ENCODE data around the gene SLC34A1.

The SLC34A1 gene

DNA sequence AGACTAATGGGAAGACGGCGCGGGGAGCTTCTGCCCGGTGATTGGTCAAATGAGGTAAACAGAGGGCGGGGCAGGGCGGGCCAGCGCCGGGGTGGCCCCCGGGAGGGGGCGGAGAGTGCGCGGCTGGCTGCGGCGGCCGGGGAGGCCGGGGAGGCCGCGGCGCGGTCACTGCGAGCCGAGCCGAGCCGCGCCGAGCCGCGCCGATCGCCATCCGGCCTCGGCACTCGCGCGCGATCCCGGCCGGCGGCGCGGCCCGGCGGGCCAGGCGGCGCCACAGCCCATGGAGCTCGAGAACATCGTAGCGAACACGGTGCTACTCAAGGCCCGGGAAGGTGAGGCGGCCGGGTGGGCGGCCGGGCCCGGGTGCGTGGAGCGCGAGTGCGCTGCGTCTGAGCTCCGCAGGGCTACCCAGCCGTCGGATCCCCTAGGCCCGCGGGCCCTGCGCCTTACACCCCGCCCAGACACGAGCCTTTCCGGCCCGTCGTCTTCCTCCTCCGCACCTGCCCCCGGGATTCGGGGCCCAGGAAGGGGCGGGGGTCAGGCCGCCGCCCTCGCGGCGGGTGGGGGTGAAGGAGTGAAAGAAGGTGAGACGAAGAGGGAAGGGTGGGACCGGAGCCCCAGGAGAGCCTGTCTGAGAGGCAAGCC, 42.5 kb downstream of the SLC34A1 start, which contains the start of gene GRK6:
Gene GRK6, plus strand, starts transcription at position 111 of the 645 bp plus-strand sequence. Its CDS starts 170 bp downstream, at position 281.
- H3K4me1 ChIP-seq (ENCODE audit: control extremely low read depth in 1 of 4, control insufficient read depth in 4 of 4, insufficient read depth in 4 of 4, low read length in 3 of 4): peaks cover 13 to 61% (median 57%) of the 10 kb centered on the region in 4 experiments
- ChIA-PET CTCF (interaction anchor here (1.0 to 23.4 kb wide), 6 partner anchors 11 to 74 kb away, joined by 3 to 387 read pairs (median 14); partner anchors contain the start of genes F12, LMAN2, PFN3 and PRR7), POLR2A (interaction anchor here (0.6 to 3.9 kb wide), 5 partner anchors 9 to 23 kb away, joined by 3 to 19 read pairs (median 3); no protein-coding TSS in a partner anchor)
- H3K27me3 ChIP-seq (replicated peaks in 2 of 5; ENCODE audit: control insufficient read depth in 4 of 5, insufficient read depth in 5 of 5, low read length in 4 of 5): no peaks in the 10 kb centered on the region
- peaks cover 0 to 21% (median 4%) of the 10 kb centered on the region in 4 experiments for H3K36me3 ChIP-seq (ENCODE audit: control insufficient read depth in 4 of 4, insufficient read depth in 4 of 4, low read length in 3 of 4)
- under 1% methylated on average over 62 of the region's 82 CpGs for WGBS (ENCODE audit: insufficient coverage)
- peak in 2 of 3 donors; percentile 58 to 70 for DNase-seq
- H3K27ac ChIP-seq (ENCODE audit: insufficient read depth in 1 of 2, low read depth in 1 of 2, low read length in 2 of 2, poor library complexity in 1 of 2, severe bottlenecking in 2 of 2): peak within 1 kb of the TSS; percentile 68 to 92
- H3K4me3 ChIP-seq (ENCODE audit: control insufficient read depth in 1 of 7, extremely low read depth in 1 of 7, insufficient read depth in 4 of 7, low read depth in 2 of 7, low read length in 6 of 7): peak within 1 kb of the TSS; percentile 61 to 89 (median 79)
- H3K9me3 ChIP-seq (ENCODE audit: control extremely low read depth in 1 of 5, control insufficient read depth in 4 of 5, insufficient read depth in 2 of 5, low read depth in 1 of 5, low read length in 4 of 5): no peaks in the 10 kb centered on the region

DNA sequence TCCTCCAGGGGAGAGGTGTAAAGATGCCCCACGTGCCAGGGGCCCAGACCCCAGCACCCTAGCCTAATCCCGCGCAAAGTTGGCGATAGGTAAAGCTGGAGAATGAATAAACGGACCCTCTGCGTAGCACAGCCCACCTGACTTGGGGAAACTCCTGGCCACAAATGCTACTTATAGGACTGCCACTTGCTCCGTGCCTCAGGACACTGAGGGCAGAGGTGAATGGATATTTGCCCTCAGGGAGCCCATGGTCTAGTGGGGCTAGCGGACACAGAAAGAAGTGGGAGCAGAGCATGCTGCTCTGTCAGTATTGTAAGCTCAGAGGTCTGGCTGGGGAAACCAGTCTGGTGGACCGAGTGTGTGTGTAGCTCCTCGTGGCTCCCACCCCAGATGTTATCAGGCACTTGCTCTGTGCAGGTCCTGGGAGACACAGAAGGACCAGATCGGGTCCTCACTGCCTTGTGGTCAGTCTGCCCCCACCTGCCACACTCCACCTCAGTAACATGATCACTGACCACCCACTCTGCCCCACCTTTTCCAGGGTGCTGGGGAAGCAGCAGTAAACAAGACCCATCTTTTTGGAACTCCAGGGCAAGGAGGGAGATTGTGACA, 43.1 kb downstream of the SLC34A1 start:
- peak overlapping the region; percentile 65 to 92 for H3K27ac ChIP-seq (ENCODE audit: insufficient read depth in 1 of 2, low read depth in 1 of 2, low read length in 2 of 2, poor library complexity in 1 of 2, severe bottlenecking in 2 of 2)
- under 1% methylated on average over 9 of the region's 11 CpGs for WGBS (ENCODE audit: insufficient coverage)
- ChIA-PET POLR2A (interaction anchor here (0.6 to 3.9 kb wide), 3 partner anchors 13 to 24 kb away, joined by 3 to 19 read pairs (median 3); no protein-coding TSS in a partner anchor), CTCF (interaction anchor here (1.0 to 23.4 kb wide), 6 partner anchors 10 to 75 kb away, joined by 3 to 387 read pairs (median 14); partner anchors contain the start of genes F12, LMAN2, PFN3 and PRR7)
- H3K9me3 ChIP-seq (ENCODE audit: control extremely low read depth in 1 of 5, control insufficient read depth in 4 of 5, insufficient read depth in 2 of 5, low read depth in 1 of 5, low read length in 4 of 5): no peaks in the 10 kb centered on the region
- peak overlapping the region; percentile 58 to 89 (median 79) for H3K4me3 ChIP-seq (ENCODE audit: control insufficient read depth in 1 of 7, extremely low read depth in 1 of 7, insufficient read depth in 4 of 7, low read depth in 2 of 7, low read length in 6 of 7)
- H3K36me3 ChIP-seq (ENCODE audit: control insufficient read depth in 4 of 4, insufficient read depth in 4 of 4, low read length in 3 of 4): peaks cover 0 to 27% (median 8%) of the 10 kb centered on the region in 4 experiments
- no peak for DNase-seq
- no peaks in the 10 kb centered on the region for H3K27me3 ChIP-seq (replicated peaks in 2 of 5; ENCODE audit: control insufficient read depth in 4 of 5, insufficient read depth in 5 of 5, low read length in 4 of 5)
- H3K4me1 ChIP-seq (ENCODE audit: control extremely low read depth in 1 of 4, control insufficient read depth in 4 of 4, insufficient read depth in 4 of 4, low read length in 3 of 4): peaks cover 14 to 67% (median 63%) of the 10 kb centered on the region in 4 experiments

GRCh38 chr5:177427919-177428573, 43.8 kb downstream of the SLC34A1 start:
- POLR2A ChIA-PET: interaction anchor here (3.9 kb wide), 1 partner anchor 24 kb away, joined by 19 read pairs; no protein-coding TSS in a partner anchor
- Histone ChIP-seq H3K27ac (ENCODE audit: insufficient read depth in 1 of 2, low read depth in 1 of 2, low read length in 2 of 2, poor library complexity in 1 of 2, severe bottlenecking in 2 of 2) (peak overlapping the region; percentile 65 to 92), H3K4me3 (ENCODE audit: control insufficient read depth in 1 of 7, extremely low read depth in 1 of 7, insufficient read depth in 4 of 7, low read depth in 2 of 7, low read length in 6 of 7) (peak overlapping the region in 6 of 7 experiments; percentile 61 to 89 (median 80)), H3K9me3 (ENCODE audit: control extremely low read depth in 1 of 5, control insufficient read depth in 4 of 5, insufficient read depth in 2 of 5, low read depth in 1 of 5, low read length in 4 of 5) (no peaks in the 10 kb centered on the region), H3K4me1 (ENCODE audit: control extremely low read depth in 1 of 4, control insufficient read depth in 4 of 4, insufficient read depth in 4 of 4, low read length in 3 of 4) (peaks cover 14 to 75% (median 70%) of the 10 kb centered on the region in 4 experiments), H3K36me3 (ENCODE audit: control insufficient read depth in 4 of 4, insufficient read depth in 4 of 4, low read length in 3 of 4) (peaks cover 0 to 35% (median 16%) of the 10 kb centered on the region in 4 experiments), H3K27me3 (replicated peaks in 2 of 5; ENCODE audit: control insufficient read depth in 4 of 5, insufficient read depth in 5 of 5, low read length in 4 of 5) (no peaks in the 10 kb centered on the region)
- WGBS (ENCODE audit: insufficient coverage): 25% methylated on average over 11 of the region's 11 CpGs
- CTCF ChIA-PET: interaction anchor here (1.0 to 23.4 kb wide), 7 partner anchors 9 to 108 kb away, joined by 3 to 387 read pairs (median 7); partner anchors contain the start of genes F12, LMAN2, PFN3 and PRR7
- DNase-seq: peak; percentile 42 to 72 (median 64)

DNA sequence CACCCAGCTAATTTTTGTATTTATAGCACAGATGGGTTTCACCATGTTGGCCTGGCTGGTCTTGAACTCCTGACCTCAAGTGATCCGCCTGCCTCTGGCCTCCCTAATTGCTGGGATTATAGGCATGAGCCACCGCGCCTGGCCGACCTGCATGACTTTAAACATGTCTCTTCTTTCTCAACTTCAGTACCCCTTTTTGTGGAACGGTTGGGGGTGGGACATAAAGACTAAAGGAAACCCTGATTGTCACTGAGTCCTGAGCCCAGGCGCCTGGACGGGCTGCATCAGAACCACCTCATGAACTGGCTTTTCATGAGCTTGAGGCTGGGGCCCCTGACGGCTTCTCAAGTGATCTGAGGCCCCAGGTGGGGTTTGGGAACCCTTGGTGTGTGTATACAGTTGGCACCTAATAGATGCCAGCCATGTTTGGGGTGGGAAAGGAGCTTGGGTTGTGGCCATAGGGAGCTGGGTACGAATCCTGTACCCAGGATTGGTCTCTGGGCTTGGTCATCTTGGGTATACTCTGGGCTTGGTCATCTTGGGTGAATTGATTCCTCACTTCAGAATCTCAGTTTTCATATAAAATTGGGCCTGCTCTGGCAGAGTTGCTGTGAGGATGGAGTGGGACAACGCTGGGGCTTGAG, 44.5 kb downstream of the SLC34A1 start:
- WGBS (ENCODE audit: insufficient coverage): 62% methylated on average over 5 of the region's 10 CpGs
- no peaks in the 10 kb centered on the region for H3K27me3 ChIP-seq (replicated peaks in 2 of 5; ENCODE audit: control insufficient read depth in 4 of 5, insufficient read depth in 5 of 5, low read length in 4 of 5)
- peaks cover 0 to 41% (median 22%) of the 10 kb centered on the region in 4 experiments for H3K36me3 ChIP-seq (ENCODE audit: control insufficient read depth in 4 of 4, insufficient read depth in 4 of 4, low read length in 3 of 4)
- CTCF ChIA-PET: interaction anchor here (1.1 to 23.4 kb wide), 6 partner anchors 9 to 110 kb away, joined by 3 to 387 read pairs (median 14); partner anchors contain the start of genes F12, PFN3 and PRR7
- H3K4me3 ChIP-seq (ENCODE audit: control insufficient read depth in 1 of 7, extremely low read depth in 1 of 7, insufficient read depth in 4 of 7, low read depth in 2 of 7, low read length in 6 of 7): peak overlapping the region in 5 of 7 experiments; percentile 28 to 89 (median 82)
- peaks cover 14 to 76% (median 70%) of the 10 kb centered on the region in 4 experiments for H3K4me1 ChIP-seq (ENCODE audit: control extremely low read depth in 1 of 4, control insufficient read depth in 4 of 4, insufficient read depth in 4 of 4, low read length in 3 of 4)
- peak overlapping the region; percentile 65 to 92 for H3K27ac ChIP-seq (ENCODE audit: insufficient read depth in 1 of 2, low read depth in 1 of 2, low read length in 2 of 2, poor library complexity in 1 of 2, severe bottlenecking in 2 of 2)
- no peak for DNase-seq
- POLR2A ChIA-PET: interaction anchor here (0.9 to 3.9 kb wide), 3 partner anchors 11 to 25 kb away, joined by 4 to 19 read pairs (median 8); no protein-coding TSS in a partner anchor
- no peaks in the 10 kb centered on the region for H3K9me3 ChIP-seq (ENCODE audit: control extremely low read depth in 1 of 5, control insufficient read depth in 4 of 5, insufficient read depth in 2 of 5, low read depth in 1 of 5, low read length in 4 of 5)

DNA sequence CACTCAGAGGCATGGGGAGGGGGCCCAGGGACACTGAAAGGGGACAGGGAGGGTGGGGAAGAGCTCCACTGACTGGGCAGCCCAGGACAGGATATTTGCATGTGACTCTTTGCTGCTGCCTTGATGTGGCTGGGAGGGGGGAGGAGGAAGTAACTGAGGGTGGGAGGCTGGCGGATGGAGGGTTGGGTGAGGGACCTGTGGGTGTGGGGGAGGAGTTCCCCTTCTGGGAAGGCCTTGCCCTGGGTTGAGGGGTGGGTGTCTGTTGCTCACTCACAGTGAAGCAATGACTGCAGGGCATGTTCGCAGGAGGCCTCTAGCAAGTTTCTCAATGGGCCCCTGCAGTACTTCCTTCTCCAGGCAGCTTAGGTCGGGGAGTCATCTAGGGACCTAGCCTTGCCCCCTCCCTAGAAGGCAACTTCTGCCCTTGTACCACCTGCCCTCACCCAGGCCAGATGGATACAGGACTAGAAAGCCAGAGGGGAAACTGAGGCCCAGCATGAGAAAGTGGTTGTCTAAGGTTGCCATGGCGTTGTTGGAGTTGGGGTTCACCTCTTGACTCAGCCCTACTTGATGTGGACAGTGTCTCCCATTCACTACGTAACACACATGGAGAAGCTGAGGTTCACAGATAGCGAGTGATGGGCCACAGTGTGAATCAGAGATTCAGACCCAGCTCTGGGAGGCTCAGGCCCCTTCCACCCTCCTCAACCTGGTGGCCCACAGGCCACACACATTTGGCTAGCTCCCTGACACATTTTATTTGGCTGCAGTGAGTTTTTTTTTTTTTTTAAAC, 45.2 kb downstream of the SLC34A1 start:
- H3K9me3 ChIP-seq (ENCODE audit: control extremely low read depth in 1 of 5, control insufficient read depth in 4 of 5, insufficient read depth in 2 of 5, low read depth in 1 of 5, low read length in 4 of 5): no peaks in the 10 kb centered on the region
- peaks cover 14 to 76% (median 70%) of the 10 kb centered on the region in 4 experiments for H3K4me1 ChIP-seq (ENCODE audit: control extremely low read depth in 1 of 4, control insufficient read depth in 4 of 4, insufficient read depth in 4 of 4, low read length in 3 of 4)
- peak overlapping the region; percentile 1 to 92 for H3K27ac ChIP-seq (ENCODE audit: insufficient read depth in 1 of 2, low read depth in 1 of 2, low read length in 2 of 2, poor library complexity in 1 of 2, severe bottlenecking in 2 of 2)
- WGBS (ENCODE audit: insufficient coverage): 31% methylated on average over 5 of the region's 6 CpGs
- peak; percentile 77 to 94 (median 92) for DNase-seq
- H3K27me3 ChIP-seq (replicated peaks in 2 of 5; ENCODE audit: control insufficient read depth in 4 of 5, insufficient read depth in 5 of 5, low read length in 4 of 5): no peaks in the 10 kb centered on the region
- POLR2A ChIA-PET: interaction anchor here (0.6 to 3.9 kb wide), 6 partner anchors 10 to 27 kb away, joined by 3 to 19 read pairs (median 4); no protein-coding TSS in a partner anchor
- peaks cover 0 to 49% (median 29%) of the 10 kb centered on the region in 4 experiments for H3K36me3 ChIP-seq (ENCODE audit: control insufficient read depth in 4 of 4, insufficient read depth in 4 of 4, low read length in 3 of 4)
- CTCF ChIA-PET: interaction anchor here (1.1 to 23.4 kb wide), 4 partner anchors 19 to 111 kb away, joined by 3 to 387 read pairs (median 170); partner anchors contain the start of genes F12, PFN3 and PRR7
- peak overlapping the region in 5 of 7 experiments; percentile 12 to 89 (median 82) for H3K4me3 ChIP-seq (ENCODE audit: control insufficient read depth in 1 of 7, extremely low read depth in 1 of 7, insufficient read depth in 4 of 7, low read depth in 2 of 7, low read length in 6 of 7)
